H1 (cell line): ENCODE data around the gene ATOH7.

Source experiments
- CBX8 ChIP-seq: fragments of 300-800, 300-1000 bp; sonication (generic); IDR thresholded peaks from 2 replicates; pipeline ENCODE4 v1.7.1; 2016; ENCODE audit warnings: low read depth, low read length, borderline replicate concordance
- CHD2 ChIP-seq: IDR thresholded peaks from 2 replicates; pipeline ENCODE4 v1.6.1; 2012; ENCODE audit warnings: low read length, improper control_type of control experiment
- EZH2 ChIP-seq: fragments of 200-600 bp; sonication (generic); IDR thresholded peaks from 2 replicates; pipeline ENCODE4 v1.7.1; 2012; ENCODE audit warnings: low read depth, mild to moderate bottlenecking, moderate library complexity, low read length, inconsistent platforms; ENCODE audit not compliant: severe bottlenecking
- FOSL1 ChIP-seq: IDR thresholded peaks from 2 replicates; pipeline ENCODE4 v1.6.1; 2011; ENCODE audit warnings: mild to moderate bottlenecking, low read depth, low read length, moderate library complexity; ENCODE audit not compliant: insufficient read depth
- JUND ChIP-seq: IDR thresholded peaks from 2 replicates; pipeline ENCODE4 v1.6.1; 2011; ENCODE audit warnings: mild to moderate bottlenecking, improper control_type of control experiment, low read length
- RFX5 ChIP-seq: IDR thresholded peaks from 2 replicates; pipeline ENCODE4 v1.6.1; 2011; ENCODE audit warnings: low read depth, low read length, improper control_type of control experiment, borderline replicate concordance
- SP2 ChIP-seq: IDR thresholded peaks from 2 replicates; pipeline ENCODE4 v1.6.1; 2012; ENCODE audit warnings: mild to moderate bottlenecking, low read length, inconsistent platforms
- SRF ChIP-seq: IDR thresholded peaks from 2 replicates; pipeline ENCODE4 v1.6.1; 2011; ENCODE audit warnings: mild to moderate bottlenecking, low read depth, low read length, moderate library complexity
- TF ChIP-seq, protein P1 (sequence below), 3 experiments: IDR thresholded peaks; 1 replicate in 2 of 3; 2 replicates in 1 of 3; pipeline versions ENCODE4 v1.5.1 to v1.6.1; 2011; ENCODE audit warnings: low read length in 3 of 3, mild to moderate bottlenecking in 3 of 3, inconsistent platforms in 2 of 3, low read depth in 1 of 3, moderate library complexity in 1 of 3; ENCODE audit not compliant: insufficient read depth in 1 of 3; ENCODE audit errors: control extremely low read depth in 1 of 3
- TF ChIP-seq, protein P2 (sequence below): IDR thresholded peaks from 2 replicates; pipeline ENCODE4 v1.6.1; 2012; ENCODE audit warnings: inconsistent platforms
- TF ChIP-seq, protein P3 (sequence below): fragments of 300-600 bp; sonication (generic); IDR thresholded peaks from 2 replicates; pipeline ENCODE4 v1.7.1; 2012; ENCODE audit warnings: low read length, moderate library complexity, mild to moderate bottlenecking, inconsistent platforms; ENCODE audit not compliant: insufficient replicate concordance

DNA sequence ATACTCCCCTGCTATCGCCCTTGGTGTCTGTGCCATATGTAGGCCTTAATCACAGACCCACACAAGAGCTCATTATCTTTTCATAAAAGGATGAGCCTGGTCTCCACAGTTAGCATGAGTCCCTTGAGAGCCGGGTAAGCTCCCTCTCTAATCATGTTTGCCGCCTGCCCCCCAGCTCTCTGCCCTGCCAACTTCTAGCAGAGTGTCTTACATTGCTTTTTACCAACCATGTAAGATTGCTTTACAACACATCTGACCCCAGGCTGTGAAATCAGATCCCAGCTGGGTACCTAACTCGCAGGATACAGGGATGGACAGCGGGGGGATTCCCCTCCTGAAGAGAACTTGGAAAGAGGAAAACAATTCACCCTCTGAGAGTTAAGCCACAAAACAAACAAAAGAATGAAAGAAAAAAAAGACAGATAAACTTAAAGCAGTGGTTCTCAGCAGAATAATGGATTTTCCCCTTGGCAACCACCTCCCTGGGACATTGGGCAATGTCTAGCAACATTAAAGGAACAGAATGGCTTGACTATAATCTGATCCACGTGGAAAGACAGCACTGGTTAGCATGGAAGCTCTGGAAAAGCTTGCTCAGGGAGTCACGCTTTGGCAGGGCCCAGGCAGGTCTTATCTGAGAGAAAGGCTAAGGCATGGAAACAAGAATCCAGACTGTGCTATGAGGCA lies 39.4 kb upstream of the ATOH7 start:
- TF ChIP-seq FOSL1 (no peak), JUND (no peak), SRF (no peak), CHD2 (no peak), EZH2 (no peak), RFX5 (no peak), CBX8 (no peak), SP2 (no peak)
- TF ChIP-seq, protein P1, sequence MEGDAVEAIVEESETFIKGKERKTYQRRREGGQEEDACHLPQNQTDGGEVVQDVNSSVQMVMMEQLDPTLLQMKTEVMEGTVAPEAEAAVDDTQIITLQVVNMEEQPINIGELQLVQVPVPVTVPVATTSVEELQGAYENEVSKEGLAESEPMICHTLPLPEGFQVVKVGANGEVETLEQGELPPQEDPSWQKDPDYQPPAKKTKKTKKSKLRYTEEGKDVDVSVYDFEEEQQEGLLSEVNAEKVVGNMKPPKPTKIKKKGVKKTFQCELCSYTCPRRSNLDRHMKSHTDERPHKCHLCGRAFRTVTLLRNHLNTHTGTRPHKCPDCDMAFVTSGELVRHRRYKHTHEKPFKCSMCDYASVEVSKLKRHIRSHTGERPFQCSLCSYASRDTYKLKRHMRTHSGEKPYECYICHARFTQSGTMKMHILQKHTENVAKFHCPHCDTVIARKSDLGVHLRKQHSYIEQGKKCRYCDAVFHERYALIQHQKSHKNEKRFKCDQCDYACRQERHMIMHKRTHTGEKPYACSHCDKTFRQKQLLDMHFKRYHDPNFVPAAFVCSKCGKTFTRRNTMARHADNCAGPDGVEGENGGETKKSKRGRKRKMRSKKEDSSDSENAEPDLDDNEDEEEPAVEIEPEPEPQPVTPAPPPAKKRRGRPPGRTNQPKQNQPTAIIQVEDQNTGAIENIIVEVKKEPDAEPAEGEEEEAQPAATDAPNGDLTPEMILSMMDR (IDR thresholded peaks at IDR 0.05; ENCODE audit: control extremely low read depth in 1 of 3, insufficient read depth in 1 of 3, low read depth in 1 of 3, low read length in 3 of 3): no peak
- TF ChIP-seq, protein P2, sequence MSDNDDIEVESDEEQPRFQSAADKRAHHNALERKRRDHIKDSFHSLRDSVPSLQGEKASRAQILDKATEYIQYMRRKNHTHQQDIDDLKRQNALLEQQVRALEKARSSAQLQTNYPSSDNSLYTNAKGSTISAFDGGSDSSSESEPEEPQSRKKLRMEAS: no peak
- TF ChIP-seq, protein P3, sequence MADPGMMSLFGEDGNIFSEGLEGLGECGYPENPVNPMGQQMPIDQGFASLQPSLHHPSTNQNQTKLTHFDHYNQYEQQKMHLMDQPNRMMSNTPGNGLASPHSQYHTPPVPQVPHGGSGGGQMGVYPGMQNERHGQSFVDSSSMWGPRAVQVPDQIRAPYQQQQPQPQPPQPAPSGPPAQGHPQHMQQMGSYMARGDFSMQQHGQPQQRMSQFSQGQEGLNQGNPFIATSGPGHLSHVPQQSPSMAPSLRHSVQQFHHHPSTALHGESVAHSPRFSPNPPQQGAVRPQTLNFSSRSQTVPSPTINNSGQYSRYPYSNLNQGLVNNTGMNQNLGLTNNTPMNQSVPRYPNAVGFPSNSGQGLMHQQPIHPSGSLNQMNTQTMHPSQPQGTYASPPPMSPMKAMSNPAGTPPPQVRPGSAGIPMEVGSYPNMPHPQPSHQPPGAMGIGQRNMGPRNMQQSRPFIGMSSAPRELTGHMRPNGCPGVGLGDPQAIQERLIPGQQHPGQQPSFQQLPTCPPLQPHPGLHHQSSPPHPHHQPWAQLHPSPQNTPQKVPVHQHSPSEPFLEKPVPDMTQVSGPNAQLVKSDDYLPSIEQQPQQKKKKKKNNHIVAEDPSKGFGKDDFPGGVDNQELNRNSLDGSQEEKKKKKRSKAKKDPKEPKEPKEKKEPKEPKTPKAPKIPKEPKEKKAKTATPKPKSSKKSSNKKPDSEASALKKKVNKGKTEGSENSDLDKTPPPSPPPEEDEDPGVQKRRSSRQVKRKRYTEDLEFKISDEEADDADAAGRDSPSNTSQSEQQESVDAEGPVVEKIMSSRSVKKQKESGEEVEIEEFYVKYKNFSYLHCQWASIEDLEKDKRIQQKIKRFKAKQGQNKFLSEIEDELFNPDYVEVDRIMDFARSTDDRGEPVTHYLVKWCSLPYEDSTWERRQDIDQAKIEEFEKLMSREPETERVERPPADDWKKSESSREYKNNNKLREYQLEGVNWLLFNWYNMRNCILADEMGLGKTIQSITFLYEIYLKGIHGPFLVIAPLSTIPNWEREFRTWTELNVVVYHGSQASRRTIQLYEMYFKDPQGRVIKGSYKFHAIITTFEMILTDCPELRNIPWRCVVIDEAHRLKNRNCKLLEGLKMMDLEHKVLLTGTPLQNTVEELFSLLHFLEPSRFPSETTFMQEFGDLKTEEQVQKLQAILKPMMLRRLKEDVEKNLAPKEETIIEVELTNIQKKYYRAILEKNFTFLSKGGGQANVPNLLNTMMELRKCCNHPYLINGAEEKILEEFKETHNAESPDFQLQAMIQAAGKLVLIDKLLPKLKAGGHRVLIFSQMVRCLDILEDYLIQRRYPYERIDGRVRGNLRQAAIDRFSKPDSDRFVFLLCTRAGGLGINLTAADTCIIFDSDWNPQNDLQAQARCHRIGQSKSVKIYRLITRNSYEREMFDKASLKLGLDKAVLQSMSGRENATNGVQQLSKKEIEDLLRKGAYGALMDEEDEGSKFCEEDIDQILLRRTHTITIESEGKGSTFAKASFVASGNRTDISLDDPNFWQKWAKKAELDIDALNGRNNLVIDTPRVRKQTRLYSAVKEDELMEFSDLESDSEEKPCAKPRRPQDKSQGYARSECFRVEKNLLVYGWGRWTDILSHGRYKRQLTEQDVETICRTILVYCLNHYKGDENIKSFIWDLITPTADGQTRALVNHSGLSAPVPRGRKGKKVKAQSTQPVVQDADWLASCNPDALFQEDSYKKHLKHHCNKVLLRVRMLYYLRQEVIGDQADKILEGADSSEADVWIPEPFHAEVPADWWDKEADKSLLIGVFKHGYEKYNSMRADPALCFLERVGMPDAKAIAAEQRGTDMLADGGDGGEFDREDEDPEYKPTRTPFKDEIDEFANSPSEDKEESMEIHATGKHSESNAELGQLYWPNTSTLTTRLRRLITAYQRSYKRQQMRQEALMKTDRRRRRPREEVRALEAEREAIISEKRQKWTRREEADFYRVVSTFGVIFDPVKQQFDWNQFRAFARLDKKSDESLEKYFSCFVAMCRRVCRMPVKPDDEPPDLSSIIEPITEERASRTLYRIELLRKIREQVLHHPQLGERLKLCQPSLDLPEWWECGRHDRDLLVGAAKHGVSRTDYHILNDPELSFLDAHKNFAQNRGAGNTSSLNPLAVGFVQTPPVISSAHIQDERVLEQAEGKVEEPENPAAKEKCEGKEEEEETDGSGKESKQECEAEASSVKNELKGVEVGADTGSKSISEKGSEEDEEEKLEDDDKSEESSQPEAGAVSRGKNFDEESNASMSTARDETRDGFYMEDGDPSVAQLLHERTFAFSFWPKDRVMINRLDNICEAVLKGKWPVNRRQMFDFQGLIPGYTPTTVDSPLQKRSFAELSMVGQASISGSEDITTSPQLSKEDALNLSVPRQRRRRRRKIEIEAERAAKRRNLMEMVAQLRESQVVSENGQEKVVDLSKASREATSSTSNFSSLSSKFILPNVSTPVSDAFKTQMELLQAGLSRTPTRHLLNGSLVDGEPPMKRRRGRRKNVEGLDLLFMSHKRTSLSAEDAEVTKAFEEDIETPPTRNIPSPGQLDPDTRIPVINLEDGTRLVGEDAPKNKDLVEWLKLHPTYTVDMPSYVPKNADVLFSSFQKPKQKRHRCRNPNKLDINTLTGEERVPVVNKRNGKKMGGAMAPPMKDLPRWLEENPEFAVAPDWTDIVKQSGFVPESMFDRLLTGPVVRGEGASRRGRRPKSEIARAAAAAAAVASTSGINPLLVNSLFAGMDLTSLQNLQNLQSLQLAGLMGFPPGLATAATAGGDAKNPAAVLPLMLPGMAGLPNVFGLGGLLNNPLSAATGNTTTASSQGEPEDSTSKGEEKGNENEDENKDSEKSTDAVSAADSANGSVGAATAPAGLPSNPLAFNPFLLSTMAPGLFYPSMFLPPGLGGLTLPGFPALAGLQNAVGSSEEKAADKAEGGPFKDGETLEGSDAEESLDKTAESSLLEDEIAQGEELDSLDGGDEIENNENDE: no peak
